ENCODE data around the gene NUP50. TPM values are rescaled to one million over a fixed set of nuclear protein-coding genes. Genes with fewer than 3 reads are reported as not detected.

Gene NUP50
- total RNA-seq, 2 donors from 2014 or later: 162 to 184 TPM

- Mint-ChIP-seq H3K4me1 (ENCODE audit: low read depth) (peaks cover 84% of the 10 kb centered on the region), H3K36me3 (ENCODE audit: insufficient read depth in 2 of 2) (peaks cover 25 to 39% of the 10 kb centered on the region in 2 donors), H3K4me3 (peak overlapping the region; percentile 76 to 79)
Observed at GRCh38 chr22:45169591-45170466, 6.1 kb downstream of the NUP50 start.

DNA sequence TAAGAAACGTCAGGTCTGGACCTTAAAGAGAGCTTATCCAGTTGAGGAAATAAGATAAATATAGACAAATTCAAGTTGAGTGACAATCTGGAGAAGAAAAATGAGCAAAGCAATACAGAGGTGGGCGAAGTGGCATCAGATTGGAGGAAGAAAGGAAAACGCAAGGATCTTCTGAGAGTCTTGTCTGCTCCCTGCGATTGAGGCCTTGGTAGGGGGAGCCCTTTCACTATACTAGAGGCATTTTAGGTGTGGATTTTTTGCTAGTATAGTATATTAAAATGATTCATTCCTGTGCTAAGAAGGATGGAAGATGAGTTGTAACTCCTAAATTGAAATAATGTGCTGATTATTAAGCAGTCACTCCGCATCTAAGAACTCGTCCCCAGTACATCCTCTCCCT lies 8.1 kb downstream of the NUP50 start:
- H3K4me1 Mint-ChIP-seq (ENCODE audit: low read depth): peaks cover 77% of the 10 kb centered on the region
- H3K27me3 Mint-ChIP-seq (ENCODE audit: low read depth): no peaks in the 10 kb centered on the region
- peaks cover 20 to 49% of the 10 kb centered on the region in 2 donors for H3K36me3 Mint-ChIP-seq (ENCODE audit: insufficient read depth in 2 of 2)
- no peak for ATAC-seq (replicated peaks in 1 of 2)
- DNase-seq: no peak
- peak overlapping the region in 1 of 2 donors; percentile 76 for H3K4me3 Mint-ChIP-seq
- peak overlapping the region; percentile 97 for H3K27ac Mint-ChIP-seq
- H3K9me3 Mint-ChIP-seq: no peaks in the 10 kb centered on the region

More at GRCh38 chr22:45169591-45170466, 6.1 kb downstream of the NUP50 start:
- ATAC-seq (replicated peaks in 1 of 2) (peak; percentile 92 to 95), DNase-seq (peak; percentile 33 to 58)
- Mint-ChIP-seq H3K27ac (peak overlapping the region; percentile 91), H3K27me3 (ENCODE audit: low read depth) (no peaks in the 10 kb centered on the region), H3K9me3 (no peaks in the 10 kb centered on the region)

DNA sequence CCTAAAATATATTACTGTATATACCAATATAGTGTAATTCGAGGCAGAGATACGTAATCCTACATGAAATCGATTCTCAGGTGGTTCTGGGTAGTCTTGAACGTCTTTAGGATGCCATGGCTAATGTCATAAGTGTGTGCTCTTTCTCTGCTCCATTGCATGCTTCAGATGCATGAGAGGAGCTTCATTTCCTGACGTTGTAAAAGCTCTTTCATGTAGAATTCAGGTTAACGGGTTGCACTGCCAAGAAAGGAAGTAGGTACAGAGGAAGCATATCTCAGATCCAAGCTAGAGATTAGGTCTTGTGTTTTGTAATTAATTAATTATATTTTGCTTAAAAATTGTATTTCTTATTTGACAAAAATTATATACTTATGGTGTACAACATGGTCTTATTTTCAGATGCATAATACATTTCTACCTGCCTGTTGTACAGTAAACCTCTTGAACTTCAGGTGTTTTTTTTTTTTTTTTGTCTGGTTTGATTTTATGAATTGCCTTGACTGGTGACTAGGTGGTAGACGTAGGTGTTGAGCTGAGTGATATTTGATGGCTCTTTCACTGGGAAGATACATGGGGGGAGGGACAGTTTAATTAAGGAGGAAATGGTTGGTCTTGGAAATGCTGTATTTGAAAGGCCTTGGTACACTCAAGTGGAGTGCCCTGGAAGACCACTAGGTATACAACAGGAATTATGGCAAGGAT lies 9.3 kb downstream of the NUP50 start:
- Mint-ChIP-seq H3K4me3 (peak overlapping the region; percentile 60 to 63), H3K4me1 (ENCODE audit: low read depth) (peaks cover 78% of the 10 kb centered on the region), H3K27ac (peak overlapping the region; percentile 97), H3K27me3 (ENCODE audit: low read depth) (no peaks in the 10 kb centered on the region), H3K9me3 (no peaks in the 10 kb centered on the region), H3K36me3 (ENCODE audit: insufficient read depth in 2 of 2) (peaks cover 20 to 54% of the 10 kb centered on the region in 2 donors)
- DNase-seq: no peak
- peak in 1 of 2 donors; percentile 36 for ATAC-seq (replicated peaks in 1 of 2)

DNA sequence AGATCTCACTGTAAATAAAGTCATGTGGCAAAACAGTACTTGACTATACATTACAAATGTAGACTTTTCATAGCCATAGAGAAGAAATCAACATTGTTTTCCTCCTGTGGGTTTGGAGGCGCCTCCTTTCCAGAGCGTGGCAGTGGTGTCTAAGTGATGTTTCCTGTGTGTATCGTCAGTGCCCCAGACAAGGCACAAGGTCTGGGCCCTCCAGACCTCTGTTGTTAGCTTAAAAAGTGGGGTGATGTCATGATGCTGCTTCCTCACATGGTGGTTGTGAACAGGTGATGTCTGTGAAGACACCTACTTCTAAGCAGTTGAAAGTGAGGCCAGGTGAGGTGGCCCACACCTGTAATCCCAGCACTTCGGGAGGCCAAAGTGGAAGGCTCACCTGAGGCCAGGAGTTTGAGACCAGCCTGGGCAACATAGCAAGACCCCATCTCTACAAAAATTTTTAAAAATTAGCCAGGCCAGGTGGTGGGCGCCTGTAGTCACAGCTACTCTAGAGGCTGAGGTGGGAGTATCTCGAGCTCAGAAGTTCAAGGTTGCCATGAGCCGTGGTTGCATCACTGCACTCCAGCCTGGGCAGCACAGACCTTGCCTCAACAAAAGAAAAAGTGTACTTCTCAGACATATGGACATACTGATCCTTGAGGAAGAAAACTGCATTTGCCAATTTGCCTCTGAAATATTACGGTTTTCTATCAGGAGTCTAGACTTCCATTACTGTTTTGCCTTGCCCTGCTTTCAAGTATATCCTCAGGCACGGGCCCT lies 15.7 kb downstream of the NUP50 start:
- Mint-ChIP-seq H3K4me1 (ENCODE audit: low read depth) (peaks cover 55% of the 10 kb centered on the region), H3K27me3 (ENCODE audit: low read depth) (no peaks in the 10 kb centered on the region), H3K9me3 (no peaks in the 10 kb centered on the region), H3K27ac (peak overlapping the region; percentile 82), H3K36me3 (ENCODE audit: insufficient read depth in 2 of 2) (peaks cover 3 to 52% of the 10 kb centered on the region in 2 donors), H3K4me3 (no peak overlapping the region)
- no peak for DNase-seq
- peak; percentile 45 to 65 for ATAC-seq (replicated peaks in 1 of 2)

DNA sequence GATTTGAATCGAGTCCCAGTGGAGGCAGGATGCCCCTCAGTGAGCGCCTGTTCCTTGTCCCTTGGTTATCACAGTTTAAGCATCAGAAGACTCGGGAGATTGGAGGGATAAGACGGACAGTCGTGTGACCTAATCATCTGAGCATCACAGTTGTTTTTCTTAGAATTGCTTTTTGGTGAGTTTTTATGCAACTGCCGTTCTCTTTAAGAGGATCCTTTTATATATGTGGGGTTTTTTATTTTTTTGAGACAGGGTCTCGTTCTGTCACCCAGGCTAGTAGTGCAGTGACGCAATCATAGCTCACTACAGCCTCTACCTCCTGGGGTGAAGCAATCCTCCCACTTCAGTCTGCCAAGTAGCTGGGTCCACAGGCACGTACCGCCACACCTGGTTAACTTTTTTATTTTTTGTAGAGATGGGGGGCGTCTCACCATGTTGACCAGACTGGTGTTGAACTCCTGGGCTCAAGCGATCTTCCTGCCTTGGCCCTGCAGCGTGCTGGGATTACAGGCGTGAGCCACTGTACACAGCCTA lies 16.5 kb downstream of the NUP50 start:
- Mint-ChIP-seq H3K4me3 (no peak overlapping the region), H3K9me3 (no peaks in the 10 kb centered on the region), H3K36me3 (ENCODE audit: insufficient read depth in 2 of 2) (peaks cover 3 to 49% of the 10 kb centered on the region in 2 donors), H3K27me3 (ENCODE audit: low read depth) (no peaks in the 10 kb centered on the region), H3K27ac (peak overlapping the region; percentile 82), H3K4me1 (ENCODE audit: low read depth) (peaks cover 49% of the 10 kb centered on the region)
- ATAC-seq (replicated peaks in 1 of 2) (no peak), DNase-seq (no peak)

- Mint-ChIP-seq H3K36me3 (ENCODE audit: insufficient read depth in 2 of 2) (peaks cover 3 to 51% of the 10 kb centered on the region in 2 donors), H3K9me3 (no peaks in the 10 kb centered on the region), H3K4me1 (ENCODE audit: low read depth) (peaks cover 55% of the 10 kb centered on the region), H3K4me3 (no peak overlapping the region), H3K27ac (peak overlapping the region; percentile 57), H3K27me3 (ENCODE audit: low read depth) (no peaks in the 10 kb centered on the region)
- DNase-seq (no peak), ATAC-seq (replicated peaks in 1 of 2) (no peak)
Observed at GRCh38 chr22:45181240-45181639, 17.5 kb downstream of the NUP50 start.

DNA sequence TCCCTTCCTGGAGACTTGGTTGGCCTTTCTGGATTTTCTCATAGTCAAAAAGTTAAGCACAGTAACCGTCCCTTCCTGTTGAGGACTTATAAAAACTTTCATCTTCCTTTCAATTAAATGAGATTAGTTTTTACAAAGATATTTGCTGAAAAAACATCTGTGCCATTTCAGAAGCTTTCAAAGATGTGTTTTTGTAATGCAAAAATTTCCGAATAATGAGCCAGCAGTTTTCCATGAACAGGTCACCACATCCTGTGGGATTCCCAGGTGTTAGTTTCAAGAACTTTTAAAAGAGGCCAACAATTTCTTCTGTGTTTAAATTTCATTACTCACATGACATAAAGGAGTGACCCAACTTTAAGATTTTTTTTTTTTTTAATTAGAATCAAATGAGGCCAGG lies 18.0 kb downstream of the NUP50 start:
- H3K4me1 Mint-ChIP-seq (ENCODE audit: low read depth): peaks cover 55% of the 10 kb centered on the region
- H3K9me3 Mint-ChIP-seq: no peaks in the 10 kb centered on the region
- H3K27ac Mint-ChIP-seq: peak overlapping the region; percentile 57
- ATAC-seq (replicated peaks in 1 of 2) (no peak), DNase-seq (no peak)
- no peaks in the 10 kb centered on the region for H3K27me3 Mint-ChIP-seq (ENCODE audit: low read depth)
- H3K4me3 Mint-ChIP-seq: no peak overlapping the region
- peaks cover 3 to 45% of the 10 kb centered on the region in 2 donors for H3K36me3 Mint-ChIP-seq (ENCODE audit: insufficient read depth in 2 of 2)

- Mint-ChIP-seq H3K36me3 (ENCODE audit: insufficient read depth in 2 of 2) (peaks cover 3 to 34% of the 10 kb centered on the region in 2 donors), H3K27ac (no peak overlapping the region), H3K4me1 (ENCODE audit: low read depth) (peaks cover 39% of the 10 kb centered on the region), H3K9me3 (no peaks in the 10 kb centered on the region), H3K4me3 (no peak overlapping the region), H3K27me3 (ENCODE audit: low read depth) (no peaks in the 10 kb centered on the region)
- DNase-seq (no peak), ATAC-seq (replicated peaks in 1 of 2) (no peak)
Observed at GRCh38 chr22:45183974-45184373, 20.2 kb downstream of the NUP50 start.

DNA sequence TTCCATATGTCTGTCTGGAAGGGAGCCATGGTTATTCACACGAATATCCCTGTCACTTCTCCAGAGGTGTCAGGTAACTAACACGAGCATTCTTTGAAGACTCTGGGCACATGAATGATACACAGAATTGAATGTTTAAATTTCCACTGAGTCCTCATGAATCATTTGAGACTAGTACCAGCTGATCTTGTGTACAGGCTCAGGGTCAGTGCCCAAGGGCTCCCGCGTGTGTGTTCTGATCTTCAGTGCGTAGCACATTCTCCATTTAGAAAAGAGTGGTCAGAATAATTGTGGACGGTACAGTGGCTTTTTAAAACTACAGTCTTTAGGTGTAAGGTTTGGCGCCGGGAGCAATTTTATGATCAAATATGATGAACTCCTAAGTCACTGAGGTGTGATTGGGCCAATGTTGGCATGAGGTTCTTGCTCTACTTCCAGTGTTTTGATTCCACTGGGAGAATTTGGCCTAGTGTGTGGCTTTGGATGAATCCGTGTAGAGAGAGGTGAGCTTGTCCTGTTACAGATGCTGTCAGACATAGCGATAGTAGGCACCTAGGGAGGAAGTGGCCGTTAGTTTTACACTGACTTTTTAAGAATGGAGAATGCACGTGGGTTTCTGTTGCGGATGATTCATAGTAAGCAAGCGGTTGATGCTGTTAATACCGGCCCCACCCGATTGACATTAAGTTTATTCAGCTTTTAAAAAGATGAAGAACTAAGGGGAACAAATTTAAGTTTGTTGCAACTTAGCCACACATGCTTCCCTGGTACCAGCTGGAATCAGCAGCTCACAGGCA lies 22.2 kb downstream of the NUP50 start:
- no peaks in the 10 kb centered on the region for H3K9me3 Mint-ChIP-seq
- DNase-seq (no peak), ATAC-seq (replicated peaks in 1 of 2) (peak in 1 of 2 donors; percentile 79)
- H3K27ac Mint-ChIP-seq: peak overlapping the region; percentile 36
- no peaks in the 10 kb centered on the region for H3K27me3 Mint-ChIP-seq (ENCODE audit: low read depth)
- peaks cover 21% of the 10 kb centered on the region for H3K4me1 Mint-ChIP-seq (ENCODE audit: low read depth)
- H3K36me3 Mint-ChIP-seq (ENCODE audit: insufficient read depth in 2 of 2): peaks cover 3 to 24% of the 10 kb centered on the region in 2 donors
- H3K4me3 Mint-ChIP-seq: no peak overlapping the region

DNA sequence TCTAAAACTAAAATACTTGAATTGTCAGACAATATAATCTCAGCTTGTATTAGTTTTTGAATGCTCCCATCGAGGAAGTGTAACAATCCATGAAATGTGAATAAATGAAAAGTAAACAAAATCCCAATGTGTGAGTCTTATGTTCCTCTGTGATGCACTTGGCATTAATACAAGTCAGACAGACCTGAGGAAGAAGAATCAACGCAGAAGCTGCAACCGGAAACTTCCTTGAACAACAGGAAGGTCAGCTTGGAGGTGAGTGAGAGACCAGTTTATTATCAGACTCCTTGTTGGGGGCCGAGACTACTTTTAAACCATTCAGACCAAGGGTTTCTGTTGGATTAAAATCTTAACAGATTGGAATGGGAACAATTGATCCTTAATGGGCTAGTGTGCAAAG lies 24.2 kb downstream of the NUP50 start:
- H3K27me3 Mint-ChIP-seq (ENCODE audit: low read depth): no peaks in the 10 kb centered on the region
- no peaks in the 10 kb centered on the region for H3K9me3 Mint-ChIP-seq
- H3K27ac Mint-ChIP-seq: no peak overlapping the region
- no peak overlapping the region for H3K4me3 Mint-ChIP-seq
- H3K4me1 Mint-ChIP-seq (ENCODE audit: low read depth): peaks cover 17% of the 10 kb centered on the region
- no peak for ATAC-seq (replicated peaks in 1 of 2)
- H3K36me3 Mint-ChIP-seq (ENCODE audit: insufficient read depth in 2 of 2): peaks cover 2 to 16% of the 10 kb centered on the region in 2 donors
- DNase-seq: no peak

- no peak overlapping the region for H3K4me3 Mint-ChIP-seq
- DNase-seq (no peak), ATAC-seq (replicated peaks in 1 of 2) (no peak)
- H3K36me3 Mint-ChIP-seq (ENCODE audit: insufficient read depth in 2 of 2): peaks cover 2 to 7% of the 10 kb centered on the region in 2 donors
- no peaks in the 10 kb centered on the region for H3K9me3 Mint-ChIP-seq
- H3K27ac Mint-ChIP-seq: no peak overlapping the region
- no peaks in the 10 kb centered on the region for H3K27me3 Mint-ChIP-seq (ENCODE audit: low read depth)
- H3K4me1 Mint-ChIP-seq (ENCODE audit: low read depth): peaks cover 13% of the 10 kb centered on the region
Observed at GRCh38 chr22:45188779-45189178, 25.1 kb downstream of the NUP50 start.
